GM23248 (cell line): ENCODE measurements around the gene DLX6. TPM values are rescaled to one million over a fixed set of nuclear protein-coding genes. Genes with fewer than 3 reads are reported as not detected.

Source experiments
- DNase-seq: peaks from one replicate; pipeline ENCODE4 v3.0.0-alpha.2; 2015
- H2AFZ ChIP-seq: fragments of 200-600 bp; sonication (generic); 2 replicates; pipeline ENCODE4 v1.6.1; 2016; ENCODE audit warnings: antibody characterized with exemption
- H3F3A ChIP-seq: fragments of 200-600 bp; sonication (generic); 2 replicates; pipeline ENCODE4 v1.6.1; 2016; ENCODE audit warnings: mild to moderate bottlenecking, antibody characterized with exemption, mixed run types; ENCODE audit not compliant: insufficient read depth
- H3K27ac ChIP-seq: fragments of 200-600 bp; sonication (generic); 2 replicates; pipeline ENCODE4 v1.5.1; 2016; ENCODE audit warnings: mild to moderate bottlenecking
- H3K27me3 ChIP-seq: fragments of 200-600 bp; sonication (generic); replicated peaks from 2 replicates; pipeline ENCODE4 v1.6.1; 2016; ENCODE audit warnings: mild to moderate bottlenecking; ENCODE audit not compliant: insufficient read depth
- H3K36me3 ChIP-seq: fragments of 200-600 bp; sonication (generic); 2 replicates; pipeline ENCODE4 v1.6.1; 2016; ENCODE audit warnings: low read depth, mild to moderate bottlenecking
- H3K4me1 ChIP-seq: fragments of 200-600 bp; sonication (generic); 2 replicates; pipeline ENCODE4 v1.6.1; 2016; ENCODE audit warnings: mild to moderate bottlenecking; ENCODE audit not compliant: insufficient read depth
- H3K4me2 ChIP-seq: fragments of 200-600 bp; sonication (generic); one replicate; pipeline ENCODE4 v1.6.1; 2016; ENCODE audit warnings: mild to moderate bottlenecking; ENCODE audit not compliant: unreplicated experiment
- H3K4me3 ChIP-seq: fragments of 200-600 bp; sonication (generic); 2 replicates; pipeline ENCODE4 v1.5.1; 2016; ENCODE audit warnings: mild to moderate bottlenecking
- H3K79me2 ChIP-seq: fragments of 200-600 bp; sonication (generic); 2 replicates; pipeline ENCODE4 v1.6.1; 2016; ENCODE audit warnings: mild to moderate bottlenecking; ENCODE audit not compliant: insufficient read depth
- H3K9ac ChIP-seq: fragments of 200-600 bp; sonication (generic); 2 replicates; pipeline ENCODE4 v1.6.1; 2016; ENCODE audit warnings: mild to moderate bottlenecking
- H3K9me2 ChIP-seq: fragments of 200-600 bp; sonication (generic); 2 replicates; pipeline ENCODE4 v1.6.1; 2016; ENCODE audit warnings: mixed run types, mild to moderate bottlenecking, moderate library complexity; ENCODE audit not compliant: insufficient read depth
- H3K9me3 ChIP-seq: fragments of 200-600 bp; sonication (generic); one replicate; pipeline ENCODE4 v1.6.1; 2017; ENCODE audit warnings: low read depth
- H4K20me1 ChIP-seq: fragments of 200-600 bp; sonication (generic); 2 replicates; pipeline ENCODE4 v1.6.0; 2016; ENCODE audit not compliant: insufficient read depth
- EZH2 ChIP-seq: fragments of 200-600 bp; sonication (generic); IDR thresholded peaks from 2 replicates; pipeline ENCODE4 v1.6.1; 2018; ENCODE audit warnings: antibody characterized with exemption, mild to moderate bottlenecking; ENCODE audit not compliant: insufficient read depth, poor library complexity, severe bottlenecking
- EZH2phosphoT487 ChIP-seq: fragments of 200-600 bp; sonication (generic); IDR thresholded peaks from 2 replicates; pipeline ENCODE4 v1.6.1; 2018; ENCODE audit warnings: antibody characterized with exemption, moderate library complexity, mild to moderate bottlenecking, low read depth; ENCODE audit not compliant: insufficient read depth
- WGBS, 2 experiments: methylation state at CpG; one replicate each; pipeline ENCODE4 v1.1.6; 2015 to 2017; ENCODE audit warnings: low lambda C conversion rate in 2 of 2, low coverage in 1 of 2; ENCODE audit errors: missing lambda C conversion rate in 2 of 2; 5-methylcytosine and 5-hydroxymethylcytosine counted together
- in situ Hi-C: fragments of 300-500 bp; cut with MboI; formaldehyde crosslinking; loops from 2 replicates; pipeline ENCODE4 v1.15.0; 2020
- polyA plus RNA-seq: library from polyadenylated mRNA; unstranded; fragments of >200 nt; fragmentation: Nextera tagmentation; extraction: Ambion mirVana; gene quantifications from 2 replicates; pipeline ENCODE4 v1.2.1, GENCODE V29; 2016
- total RNA-seq: library from RNA; depleted of rRNA; stranded (reverse); fragments of >200 nt; shearing (Covaris generic); gene quantifications from 2 replicates; pipeline ENCODE4 v1.2.3, GENCODE V29; 2014

The DLX6 gene
- total and polyA plus RNA-seq, 2 experiments from 2014 or later, result not detected

GRCh38 chr7:97015279-97015678, 9.9 kb downstream of the DLX6 start:
- Histone ChIP-seq H3K9me2 (no peaks in the 10 kb centered on the region), H3K27ac (no peak overlapping the region), H3K36me3 (no peaks in the 10 kb centered on the region), H3K4me1 (no peaks in the 10 kb centered on the region), H3F3A (no peaks in the 10 kb centered on the region), H3K4me2 (no peak overlapping the region), H4K20me1 (no peaks in the 10 kb centered on the region), H3K9ac (no peak overlapping the region), H3K9me3 (no peaks in the 10 kb centered on the region), H3K27me3 (peaks cover 93% of the 10 kb centered on the region), H3K4me3 (no peak overlapping the region), H3K79me2 (no peaks in the 10 kb centered on the region), H2AFZ (no peak overlapping the region)
- WGBS, 2 experiments, result 2 to 3% methylated on average over 3 of the region's 3 CpGs
- TF ChIP-seq EZH2phosphoT487, result no peak
- no peak for TF ChIP-seq EZH2
- no peak for DNase-seq
- in situ Hi-C loops, result no loop called here

DNA sequence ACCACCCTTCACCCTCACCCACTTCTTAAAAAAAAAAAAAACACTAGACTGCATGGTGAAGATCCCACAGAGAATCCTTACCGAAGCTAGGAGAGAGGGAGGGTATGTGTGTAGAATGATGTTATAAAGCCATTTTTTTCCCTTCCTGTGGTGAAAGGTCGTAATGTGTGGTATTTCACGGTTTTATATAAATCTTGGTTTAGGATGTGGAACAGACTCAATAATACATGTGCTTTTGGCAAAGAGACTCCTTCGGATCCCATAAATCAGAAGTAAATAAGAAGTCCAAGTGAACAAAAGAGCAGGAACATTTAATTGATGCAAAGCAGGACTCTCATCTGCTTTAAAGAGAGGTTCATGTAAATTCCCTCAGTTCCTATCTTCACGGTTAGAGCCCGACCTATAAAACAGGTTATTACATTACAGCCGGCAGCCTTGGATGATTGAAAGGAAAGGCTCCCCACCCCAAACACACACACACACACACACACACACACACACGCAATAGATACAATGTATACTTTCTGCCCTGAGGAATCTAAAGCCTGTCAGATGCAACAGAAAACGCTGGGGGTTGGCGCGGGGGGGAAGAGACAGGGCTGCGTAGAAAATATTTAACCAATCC, 10.5 kb downstream of the DLX6 start:
- Histone ChIP-seq H3K36me3 (no peaks in the 10 kb centered on the region), H3K79me2 (no peaks in the 10 kb centered on the region), H3F3A (no peaks in the 10 kb centered on the region), H3K4me3 (no peak overlapping the region), H3K27me3 (peaks cover 96% of the 10 kb centered on the region), H3K9me2 (no peaks in the 10 kb centered on the region), H3K27ac (no peak overlapping the region), H3K9ac (no peak overlapping the region), H3K4me2 (no peak overlapping the region), H2AFZ (no peak overlapping the region), H3K4me1 (no peaks in the 10 kb centered on the region), H4K20me1 (no peaks in the 10 kb centered on the region), H3K9me3 (no peaks in the 10 kb centered on the region)
- WGBS, 2 experiments, result 10 to 11% methylated on average over 12 of the region's 12 CpGs
- in situ Hi-C loops, result no loop called here
- no peak for DNase-seq
- TF ChIP-seq EZH2 (peak; percentile 72), EZH2phosphoT487 (no peak)

DNA sequence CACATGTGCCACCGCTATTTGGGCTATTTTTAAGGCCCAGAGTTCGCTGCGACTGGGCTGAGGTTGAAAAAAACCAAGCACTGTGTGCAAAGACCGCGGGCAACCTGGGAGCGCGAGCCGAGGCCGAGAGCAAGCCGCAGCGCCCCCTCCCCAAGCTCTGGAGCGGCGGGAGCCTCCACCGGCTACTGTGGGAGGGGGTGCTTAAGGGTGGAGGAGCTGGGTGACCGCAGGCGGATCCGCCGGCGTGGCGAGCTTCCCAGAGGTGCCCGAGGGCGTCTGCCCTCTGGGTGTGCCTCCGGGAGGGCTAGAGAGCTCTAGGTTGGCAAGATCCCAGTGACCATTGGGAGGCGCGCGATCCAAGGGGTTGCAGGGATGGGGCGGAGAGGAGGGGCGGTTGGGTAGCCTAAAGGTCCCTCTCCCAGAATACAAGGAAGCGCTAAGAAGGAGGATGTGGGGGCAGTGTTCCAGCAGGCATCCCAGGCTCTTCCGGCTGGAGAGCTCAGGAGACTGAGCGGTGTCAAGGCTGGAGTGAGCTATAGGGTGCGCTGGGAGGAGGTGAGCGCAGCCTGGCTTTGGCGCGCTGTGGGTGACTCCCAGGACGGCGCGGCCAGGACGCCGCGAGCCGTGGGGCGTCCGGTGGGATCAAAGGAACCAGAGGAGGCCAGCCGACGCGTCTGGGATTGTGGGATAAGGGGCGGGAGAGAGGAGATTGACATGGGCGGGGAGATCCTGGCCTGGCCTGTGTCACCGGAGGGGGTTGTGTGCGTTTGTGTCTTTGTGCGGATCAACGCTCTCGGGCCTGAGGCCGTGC, 11.2 kb downstream of the DLX6 start:
- DNase-seq, result no peak
- Histone ChIP-seq H2AFZ (no peak overlapping the region), H3K9ac (no peak overlapping the region), H3F3A (no peaks in the 10 kb centered on the region), H4K20me1 (no peaks in the 10 kb centered on the region), H3K36me3 (no peaks in the 10 kb centered on the region), H3K9me3 (no peaks in the 10 kb centered on the region), H3K9me2 (no peaks in the 10 kb centered on the region), H3K27ac (no peak overlapping the region), H3K79me2 (no peaks in the 10 kb centered on the region), H3K4me3 (no peak overlapping the region), H3K27me3 (peaks cover 96% of the 10 kb centered on the region), H3K4me2 (no peak overlapping the region), H3K4me1 (no peaks in the 10 kb centered on the region)
- in situ Hi-C loops, result no loop called here
- WGBS, 2 experiments, result 2 to 3% methylated on average over 49 to 52 of the region's 55 CpGs
- TF ChIP-seq EZH2phosphoT487 (no peak), EZH2 (no peak)

DNA sequence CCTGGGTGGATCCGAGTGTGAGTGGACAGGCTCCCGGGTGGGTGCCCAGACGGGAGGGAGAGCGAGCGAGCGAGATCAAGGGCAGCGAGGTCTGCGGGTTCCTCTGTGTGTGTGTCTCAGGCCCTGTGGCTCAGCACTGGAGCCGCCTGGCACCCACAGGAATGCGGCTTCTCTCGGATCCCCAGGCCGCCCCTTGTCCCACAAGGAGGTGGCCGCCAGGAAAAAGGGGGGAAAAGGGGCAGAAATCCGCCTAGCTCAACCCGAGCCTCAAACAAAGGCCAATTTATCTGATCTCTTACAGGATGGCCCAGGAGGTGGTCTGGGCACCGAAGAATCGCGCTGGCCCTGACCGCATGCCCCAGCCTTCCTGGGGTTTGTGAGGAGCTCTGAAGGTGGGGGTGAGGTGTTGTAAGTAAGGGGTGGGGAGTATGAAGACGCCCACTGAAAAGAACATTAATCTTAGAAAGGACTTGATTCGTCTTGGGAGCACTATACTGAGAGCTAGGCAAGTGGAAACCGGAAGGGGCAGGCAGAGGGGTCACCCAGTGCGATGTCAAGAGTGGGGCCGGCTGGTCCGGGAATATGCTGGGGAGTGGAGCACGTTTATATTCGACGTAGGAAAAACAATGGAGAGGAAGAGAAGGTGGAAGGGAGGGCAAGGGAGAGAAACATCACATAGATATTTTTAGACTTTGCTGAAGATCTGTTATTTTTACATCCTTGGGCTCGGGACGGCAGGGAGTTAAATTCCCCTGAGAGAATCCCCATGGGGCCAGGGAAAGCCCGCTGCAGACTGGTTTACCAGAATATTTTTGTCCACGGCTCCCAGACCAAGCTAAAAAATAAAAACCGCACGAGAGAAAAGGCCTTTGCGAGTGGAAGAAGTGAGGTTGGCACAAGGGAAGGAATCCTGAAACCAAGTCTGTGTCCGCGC, 12.1 kb downstream of the DLX6 start:
- Histone ChIP-seq H3K9me3 (no peaks in the 10 kb centered on the region), H3K9ac (no peak overlapping the region), H3K4me2 (no peak overlapping the region), H3K79me2 (no peaks in the 10 kb centered on the region), H4K20me1 (no peaks in the 10 kb centered on the region), H3K36me3 (no peaks in the 10 kb centered on the region), H3K4me1 (no peaks in the 10 kb centered on the region), H3K4me3 (no peak overlapping the region), H3K9me2 (no peaks in the 10 kb centered on the region), H3K27me3 (peaks cover 96% of the 10 kb centered on the region), H3K27ac (no peak overlapping the region), H3F3A (no peaks in the 10 kb centered on the region), H2AFZ (no peak overlapping the region)
- TF ChIP-seq EZH2phosphoT487 (no peak), EZH2 (peak; percentile 87)
- in situ Hi-C loops, result no loop called here
- no peak for DNase-seq
- 9 to 10% methylated on average over 35 to 37 of the region's 37 CpGs for WGBS, 2 experiments
